Stimulated activated CD4-positive, alpha-beta T cell treated with anti-CD3 and anti-CD28 coated beads, Interleukin-1b, Interleukin-23, amount 100 ng/mL, for 1 hour (primary cell): ENCODE data around the gene ERGIC3.
A peak's percentile ranks its signal among the peaks of the same experiment; 100 is the strongest.

Source experiments
- DNase-seq, 2 donors: peaks; one replicate each; pipeline ENCODE4 v3.0.0-alpha.2; 2020; ENCODE audit warnings: low read depth in 2 of 2

ERGIC3 gene

DNA sequence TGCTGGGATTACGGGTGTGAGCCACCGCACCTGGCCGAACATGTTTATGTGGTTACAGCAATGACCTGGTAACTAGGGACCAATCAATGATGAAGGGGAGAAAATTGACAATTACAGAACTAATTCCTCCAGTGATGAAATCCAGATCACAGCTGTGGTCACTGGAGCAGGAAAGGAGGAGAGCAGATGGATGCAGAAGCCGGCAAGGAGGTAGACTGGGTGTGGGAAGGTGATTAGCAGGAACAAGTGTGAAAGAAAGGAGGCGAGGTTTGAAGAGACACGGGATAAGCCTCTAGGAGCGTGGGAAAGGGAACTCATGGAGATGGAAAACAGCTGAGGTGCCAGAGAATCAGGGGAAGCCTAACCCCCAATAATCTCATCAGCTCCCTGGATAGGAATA, 56.6 kb downstream of the ERGIC3 start:
- DNase-seq, result no peak

DNA sequence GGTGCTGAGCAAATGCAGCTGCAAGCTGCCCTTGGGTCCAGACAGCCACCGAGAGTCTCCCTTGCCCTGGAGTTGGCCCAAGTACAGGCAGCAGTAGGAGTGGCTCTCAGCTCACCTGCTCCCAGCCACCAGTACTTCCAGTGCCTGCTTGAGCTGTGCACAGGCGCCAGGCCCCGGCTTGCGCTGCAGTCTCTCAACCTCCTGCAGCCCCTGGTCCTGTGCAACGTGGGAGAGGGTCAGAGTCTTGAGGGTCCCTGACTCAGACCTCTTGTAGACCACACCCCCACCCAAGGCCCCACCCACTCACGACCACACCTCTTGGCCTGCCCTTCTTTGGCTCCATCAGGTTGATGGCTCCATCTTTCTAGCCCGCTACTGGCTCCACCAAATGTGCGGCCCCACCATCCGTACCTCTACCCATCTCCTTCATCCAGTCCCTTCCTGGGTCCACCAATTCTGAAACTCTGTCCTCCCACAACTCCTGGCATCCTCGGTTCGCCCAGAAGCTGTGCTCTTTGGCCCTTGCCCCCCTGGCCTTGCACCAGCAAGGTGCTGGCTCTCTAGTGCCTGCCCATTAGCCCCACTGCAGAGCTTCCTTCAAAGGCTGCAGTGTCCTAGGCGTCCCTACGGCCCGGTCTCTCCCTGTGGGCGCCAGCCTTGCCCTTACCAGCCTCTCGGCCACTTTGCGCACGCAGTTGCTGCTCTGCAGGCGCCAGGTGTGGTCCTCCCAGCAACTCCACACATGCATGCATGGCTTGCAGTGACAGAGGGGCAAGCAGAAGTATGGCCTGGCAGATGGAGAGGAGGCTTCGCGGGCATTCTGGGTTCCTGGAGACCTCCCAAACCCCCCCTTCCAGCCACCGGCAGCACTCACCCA, 57.3 kb downstream of the ERGIC3 start:
- DNase-seq, result no peak

DNA sequence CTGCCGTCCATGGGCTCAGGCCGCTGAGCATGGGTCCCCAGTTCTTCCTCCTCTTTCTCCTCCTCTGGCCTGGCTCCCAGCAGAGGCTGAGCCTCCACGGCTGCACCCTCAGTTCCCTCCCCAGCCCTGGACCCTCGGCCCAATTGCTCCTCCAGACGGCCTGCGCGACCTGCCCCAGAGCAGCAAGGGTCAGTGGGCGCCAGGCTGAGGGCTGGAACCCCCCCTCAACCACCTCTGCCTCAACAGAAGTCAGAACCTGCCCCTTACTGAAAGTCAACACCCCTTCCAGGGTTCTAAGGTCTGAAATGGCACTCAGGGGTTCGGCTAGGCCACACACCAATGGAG, 57.9 kb downstream of the ERGIC3 start:
- DNase-seq, result no peak

DNA sequence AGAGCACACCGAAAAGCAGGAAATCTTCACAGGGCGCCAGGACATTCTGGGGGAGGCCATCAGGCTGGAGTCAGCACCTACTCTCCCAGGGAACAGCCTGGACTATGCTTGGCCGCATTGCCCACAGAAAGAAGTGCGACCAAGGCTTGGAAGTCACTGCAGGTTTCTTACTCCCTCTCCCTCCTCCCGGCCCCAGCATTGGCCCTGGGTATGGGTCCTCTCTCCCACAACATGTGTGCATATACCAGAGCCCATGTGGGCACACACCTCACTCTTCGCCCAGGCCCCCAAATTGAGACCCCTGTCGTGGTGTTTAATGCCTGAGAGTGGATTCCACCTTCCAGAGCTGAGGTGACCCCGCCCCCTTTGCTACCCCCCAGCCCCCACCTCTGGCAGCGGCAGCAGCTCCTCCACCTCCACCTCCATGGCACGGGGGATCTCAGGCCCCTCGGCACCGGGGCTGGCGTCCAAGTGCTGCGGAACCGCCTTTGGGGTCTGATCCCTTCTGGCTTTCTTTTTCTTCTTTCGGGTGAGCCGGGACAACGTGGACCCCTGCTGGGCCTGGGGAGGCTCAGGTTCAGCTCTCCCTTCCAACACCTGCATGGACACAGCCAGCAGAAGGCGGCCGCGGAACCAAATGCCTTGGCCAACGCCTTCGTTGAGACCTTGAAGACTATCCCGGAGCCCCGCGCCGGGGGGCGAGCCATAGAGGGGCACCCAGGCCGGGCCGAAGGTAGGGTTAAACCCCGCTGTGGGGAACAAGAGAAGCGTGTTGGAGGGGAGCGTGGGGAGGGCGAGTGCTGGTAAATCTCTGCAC, 58.5 kb downstream of the ERGIC3 start:
- DNase-seq, result no peak

DNA sequence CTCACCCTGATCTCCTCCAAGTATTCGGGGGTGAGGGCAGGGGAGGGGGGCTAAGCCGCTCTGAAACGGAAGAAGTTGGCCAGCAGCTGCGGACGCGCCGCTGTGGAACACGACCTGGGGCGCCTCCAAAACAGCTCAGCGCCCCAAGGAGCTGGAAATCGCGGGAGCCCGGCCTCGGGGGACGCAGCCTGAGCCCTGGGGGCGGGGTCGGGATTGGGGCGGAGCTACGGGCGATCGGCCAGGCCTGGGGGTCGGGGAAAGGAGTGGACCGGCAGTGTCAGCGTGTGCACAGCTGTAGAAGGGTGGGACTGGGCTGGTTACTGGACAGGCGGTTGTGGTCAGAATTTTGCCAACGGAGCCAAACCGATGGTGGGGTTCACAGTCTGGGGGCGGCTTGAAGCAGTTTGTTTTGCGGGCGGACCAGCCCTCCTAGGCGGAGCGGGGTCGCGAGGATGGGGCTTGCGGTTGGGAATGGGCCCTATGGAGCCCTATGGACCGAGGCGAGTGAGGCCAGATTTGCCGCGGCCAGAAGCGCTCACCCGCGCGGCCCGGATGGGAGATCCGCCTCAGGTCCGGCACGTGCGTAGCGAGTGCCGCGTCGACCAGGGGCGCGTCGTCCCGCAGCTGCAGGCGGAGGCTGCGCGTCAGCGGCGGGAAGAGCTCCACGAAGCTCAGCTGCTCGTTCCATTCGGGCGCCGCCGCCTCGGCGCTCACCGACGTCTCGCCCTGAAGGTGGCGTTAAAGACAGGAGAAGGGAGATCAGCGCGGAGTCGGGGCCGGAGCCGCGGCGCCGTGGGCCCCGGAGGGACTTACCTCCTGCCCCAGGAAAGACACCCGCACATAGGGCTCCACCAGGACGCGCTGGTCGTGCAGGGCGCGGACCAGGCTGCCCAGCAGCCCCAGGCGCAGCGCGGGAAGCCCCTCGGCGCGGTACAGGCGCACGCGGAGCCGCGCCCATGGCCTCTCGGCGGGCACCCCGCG, 59.4 kb downstream of the ERGIC3 start:
- peak; percentile 34 to 52 for DNase-seq

DNA sequence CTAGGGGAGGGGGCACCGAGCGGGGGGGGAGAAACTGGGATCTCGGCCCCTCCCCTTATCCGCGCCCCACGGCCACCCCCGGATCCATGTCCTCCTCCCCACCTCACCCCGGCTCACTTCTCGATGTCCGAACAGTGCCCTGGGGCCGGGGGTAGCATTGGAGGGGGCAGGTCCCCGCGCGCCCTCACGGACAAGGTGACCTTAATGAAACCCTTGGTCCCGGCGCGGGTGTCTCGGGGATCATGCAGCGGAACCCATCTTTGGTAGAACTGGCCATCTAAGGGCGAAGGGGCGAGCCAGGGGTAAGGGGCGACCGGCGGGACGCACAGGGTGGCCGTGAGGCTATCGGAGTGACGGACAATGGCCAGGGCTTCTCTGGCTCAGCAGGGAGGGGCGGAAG, 60.1 kb downstream of the ERGIC3 start:
- no peak for DNase-seq

DNA sequence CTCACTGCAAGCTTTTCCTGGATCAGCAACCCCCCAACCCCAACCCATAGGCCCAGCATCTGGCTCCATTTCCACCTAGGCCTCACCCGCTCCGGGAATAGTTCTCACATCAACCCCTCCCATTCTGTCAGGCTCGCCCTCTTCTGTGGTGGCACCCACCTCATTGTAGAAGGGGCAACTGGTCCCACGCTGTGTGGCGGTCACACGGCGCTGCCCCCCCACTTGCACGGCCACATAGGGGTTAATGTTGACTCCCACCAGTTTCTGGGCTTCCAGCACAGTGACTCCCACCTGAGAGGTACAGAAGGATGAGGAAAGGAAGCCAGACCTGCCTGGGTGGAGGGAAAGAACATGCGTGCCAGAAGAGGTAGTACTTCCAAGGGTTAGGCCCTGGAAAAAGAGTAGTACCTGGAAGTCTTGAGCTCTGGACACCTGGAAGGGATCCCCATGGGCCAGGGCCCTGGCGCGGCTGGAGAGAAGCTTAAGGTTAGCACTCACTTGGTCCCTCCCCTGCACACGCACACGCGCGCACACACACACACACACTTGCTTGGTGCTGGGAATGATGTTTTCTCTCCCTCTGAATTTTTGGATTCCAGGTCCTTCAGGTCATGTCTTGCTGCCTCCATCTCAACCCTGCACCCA, 61.1 kb downstream of the ERGIC3 start:
- no peak for DNase-seq

DNA sequence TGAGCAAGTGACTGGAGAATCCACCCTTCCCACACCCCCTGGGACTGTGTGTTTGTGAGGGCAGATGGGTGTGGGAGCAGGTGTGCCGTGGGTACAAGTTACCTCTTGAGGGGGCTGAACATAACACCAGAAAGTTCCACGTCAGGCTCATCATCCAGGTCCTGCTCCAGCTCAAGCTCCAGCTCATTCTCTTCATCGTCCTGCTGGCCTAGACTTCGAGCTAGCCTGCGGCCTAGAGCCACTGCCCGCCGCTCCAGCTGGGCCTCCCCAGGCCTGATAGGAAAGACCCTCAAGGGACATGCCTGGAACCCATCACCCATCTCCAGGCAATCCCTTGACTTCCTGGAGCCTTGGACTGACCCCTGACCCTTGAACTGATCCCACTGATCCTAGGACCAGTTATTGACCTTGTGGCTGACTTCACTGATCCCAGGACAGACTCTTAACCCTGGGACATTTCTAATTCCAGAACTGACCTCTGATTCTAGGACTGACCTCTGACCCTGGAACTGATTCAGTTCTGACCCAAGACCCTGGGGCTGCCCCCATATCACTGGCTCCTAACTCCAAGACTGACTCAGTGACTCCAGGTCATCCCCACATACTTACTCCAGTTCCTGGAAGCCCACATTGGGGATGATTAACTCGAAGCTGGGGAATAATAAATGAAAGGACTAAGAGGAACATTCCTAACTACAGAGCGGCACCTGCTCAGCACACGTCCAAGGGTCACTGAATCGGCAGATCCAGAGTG, 62.0 kb downstream of the ERGIC3 start:
- no peak for DNase-seq

DNA sequence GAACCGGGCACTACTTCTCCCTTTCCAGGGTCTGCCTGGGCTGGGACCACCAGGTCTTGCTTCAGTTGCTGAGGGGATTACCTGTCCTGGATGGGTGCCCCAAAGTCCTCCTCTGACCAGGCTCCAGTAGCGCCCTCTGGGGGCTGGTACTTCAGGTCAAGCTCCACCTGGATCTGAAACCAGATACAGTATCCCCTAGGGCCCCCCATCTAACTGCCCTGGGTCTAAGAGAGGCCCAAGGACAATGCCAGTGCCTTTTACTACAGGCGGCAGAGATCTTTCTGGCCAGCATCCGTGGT, 62.5 kb downstream of the ERGIC3 start:
- DNase-seq, result no peak

DNA sequence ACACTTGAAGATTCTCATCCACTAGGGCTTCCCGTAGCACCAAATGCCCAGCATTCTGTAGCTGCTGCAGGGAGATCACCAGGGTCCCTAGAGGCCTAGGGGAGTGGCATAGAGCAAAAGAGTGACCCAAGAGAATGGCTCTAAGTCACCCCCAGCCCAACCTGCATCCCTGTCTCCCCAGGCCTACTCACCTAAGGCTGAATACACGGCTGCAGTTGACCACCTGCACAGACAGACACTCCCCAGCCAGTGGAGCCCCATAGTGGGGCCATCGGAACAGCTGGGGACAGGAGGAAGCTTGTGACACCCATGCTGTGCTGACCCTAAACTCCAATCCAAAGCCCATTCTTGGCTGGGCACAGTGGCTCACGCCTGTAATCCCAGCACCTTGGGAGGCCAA, 64.2 kb downstream of the ERGIC3 start:
- no peak for DNase-seq
